ENCODE measurements around the gene TMEM151B. TPM values are rescaled to one million over a fixed set of nuclear protein-coding genes. Genes with fewer than 3 reads are reported as not detected.

Gene TMEM151B
- total and polyA plus RNA-seq, 10 of the 15 experiments (the other 5 are each of a cell fraction or from before 2014, with no cell fraction given): 0.01 to 0.19 (median 0.05) TPM; not detected in 6

GRCh38 chr6:44312901-44313788 lies 42.9 kb downstream of the TMEM151B start, which contains the start of gene AARS2 (continued):
- peak; percentile 78 for TF ChIP-seq RELB (IDR thresholded peaks at IDR 0.05; ENCODE audit: low read depth)
- TF ChIP-seq ZNF24 (IDR thresholded peaks at IDR 0.05): peak; percentile 81
- peak; percentile 54; the same call in 1 of the 2 replicates for TF ChIP-seq TCF3 (IDR thresholded peaks at IDR 0.05; ENCODE audit: borderline replicate concordance, insufficient read depth, low read depth, low read length)
- TF ChIP-seq NR2C1 (IDR thresholded peaks at IDR 0.05): peak; percentile 63
- peak; percentile 91 for TF ChIP-seq LARP7 (IDR thresholded peaks at IDR 0.05)
- no peak for TF ChIP-seq NFYB (IDR thresholded peaks at IDR 0.05; ENCODE audit: insufficient read depth, low read depth, low read length)
- peak; percentile 100 for TF ChIP-seq DPF2 (IDR thresholded peaks at IDR 0.05)
- TF ChIP-seq SP1 (IDR thresholded peaks at IDR 0.05; ENCODE audit: low read depth, low read length): peak; percentile 84
- TF ChIP-seq CBX5 (IDR thresholded peaks at IDR 0.05; ENCODE audit: low read depth): peak; percentile 91; the same call in 1 of the 2 replicates
- peak; percentile 98 for TF ChIP-seq YY1 (IDR thresholded peaks at IDR 0.05; ENCODE audit: low read depth, low read length)
- no peak for TF ChIP-seq NFIC (IDR thresholded peaks at IDR 0.05; ENCODE audit: low read depth, low read length)
- peak; percentile 65 for TF ChIP-seq MEF2A (IDR thresholded peaks at IDR 0.05; ENCODE audit: insufficient read depth, low read depth, low read length)
- peak; percentile 95 for TF ChIP-seq TAF1 (IDR thresholded peaks at IDR 0.05; ENCODE audit: borderline replicate concordance, low read depth, low read length)
- TF ChIP-seq BMI1 (IDR thresholded peaks at IDR 0.05; ENCODE audit: borderline replicate concordance): peak; percentile 79; the same call in 1 of the 2 replicates
- TF ChIP-seq GATAD2B (conservative IDR thresholded peaks at IDR 0.05; ENCODE audit: low read depth): peak; percentile 91
- 0 out of 2 replicates have a peak, but pooled peaks have one; percentile 52 for TF ChIP-seq POLR2AphosphoS2 (IDR thresholded peaks at IDR 0.05; ENCODE audit: low read depth, low read length)
- peak; percentile 98 for TF ChIP-seq NKRF (conservative IDR thresholded peaks at IDR 0.05)
- peak; percentile 97 for TF ChIP-seq SIN3A (IDR thresholded peaks at IDR 0.05; ENCODE audit: low read depth, low read length)
- peak in 1 of 2 experiments; percentile 95; a peak in 2 of 3 replicates for TF ChIP-seq EGR1 (IDR thresholded peaks at IDR 0.05; ENCODE audit: borderline replicate concordance in 1 of 2, low read depth in 2 of 2, low read length in 2 of 2)
- TF ChIP-seq ATF2 (IDR thresholded peaks at IDR 0.05; ENCODE audit: low read length): no peak
- peak; percentile 81 for TF ChIP-seq CBFB (IDR thresholded peaks at IDR 0.05; ENCODE audit: low read depth)
- TF ChIP-seq USF1 (IDR thresholded peaks at IDR 0.05; ENCODE audit: borderline replicate concordance, extremely low read length, insufficient read depth, low read depth, low read length): no peak

Measured in GM12878 (cell line).